ENCODE results near the gene MYL5.

The MYL5 gene

GRCh38 chr4:708631-708933 lies 34.2 kb downstream of the MYL5 start:
- DNase-seq = no peak

GRCh38 chr4:709348-709747 lies 35.0 kb downstream of the MYL5 start:
- no peak for DNase-seq

GRCh38 chr4:710116-710515 lies 35.8 kb downstream of the MYL5 start:
- DNase-seq = no peak

GRCh38 chr4:710916-711315 lies 36.6 kb downstream of the MYL5 start:
- DNase-seq = no peak

- DNase-seq = no peak
These were observed 37.8 kb downstream of the MYL5 start for GRCh38 chr4:712093-712492.

- DNase-seq = no peak
These were observed 38.7 kb downstream of the MYL5 start for GRCh38 chr4:712916-713632.

- DNase-seq = no peak
These were observed 39.7 kb downstream of the MYL5 start for GRCh38 chr4:714087-714486.

GRCh38 chr4:717601-718320 lies 43.4 kb downstream of the MYL5 start:
- no peak for DNase-seq

GRCh38 chr4:718460-718859 lies 44.1 kb downstream of the MYL5 start:
- DNase-seq = no peak

GRCh38 chr4:720111-720860 lies 45.9 kb downstream of the MYL5 start:
- DNase-seq = no peak

GRCh38 chr4:721261-722168 lies 47.2 kb downstream of the MYL5 start:
- DNase-seq = no peak

- DNase-seq = no peak
These were observed 47.9 kb downstream of the MYL5 start for GRCh38 chr4:722169-722725.

- no peak for DNase-seq
These were observed 48.6 kb downstream of the MYL5 start for GRCh38 chr4:722851-723360.

GRCh38 chr4:723751-724530 lies 49.6 kb downstream of the MYL5 start:
- DNase-seq = no peak

- DNase-seq = no peak
These were observed 51.3 kb downstream of the MYL5 start for GRCh38 chr4:725391-726234.

- no peak for DNase-seq
These were observed 52.0 kb downstream of the MYL5 start for GRCh38 chr4:726235-726787.

- no peak for DNase-seq
These were observed 52.5 kb downstream of the MYL5 start for GRCh38 chr4:726838-727237.

- no peak for DNase-seq
These were observed 53.2 kb downstream of the MYL5 start for GRCh38 chr4:727576-727975.

GRCh38 chr4:729336-730315 lies 55.3 kb downstream of the MYL5 start:
- no peak for DNase-seq

All from activated CD4-positive, alpha-beta T cell treated with anti-CD3 and anti-CD28 coated beads, Interleukin-2, Interleukin-6, amounts not matched to agents 100 ng/mL and 50 ng/mL, durations not matched to agents 16 hours and 8 hours (primary cell).